ENCODE data around the gene IFITM1. TPM values are rescaled to one million over a fixed set of nuclear protein-coding genes. Genes with fewer than 3 reads are reported as not detected.
"Not testable (repeated sequence)": the region's sequence is repeated elsewhere in the genome, so short reads cannot be mapped to it uniquely, and the experiment has no call there.

The IFITM1 gene
- total and polyA plus RNA-seq, 5 donors: 85.0 to 235 (median 119) TPM

DNA sequence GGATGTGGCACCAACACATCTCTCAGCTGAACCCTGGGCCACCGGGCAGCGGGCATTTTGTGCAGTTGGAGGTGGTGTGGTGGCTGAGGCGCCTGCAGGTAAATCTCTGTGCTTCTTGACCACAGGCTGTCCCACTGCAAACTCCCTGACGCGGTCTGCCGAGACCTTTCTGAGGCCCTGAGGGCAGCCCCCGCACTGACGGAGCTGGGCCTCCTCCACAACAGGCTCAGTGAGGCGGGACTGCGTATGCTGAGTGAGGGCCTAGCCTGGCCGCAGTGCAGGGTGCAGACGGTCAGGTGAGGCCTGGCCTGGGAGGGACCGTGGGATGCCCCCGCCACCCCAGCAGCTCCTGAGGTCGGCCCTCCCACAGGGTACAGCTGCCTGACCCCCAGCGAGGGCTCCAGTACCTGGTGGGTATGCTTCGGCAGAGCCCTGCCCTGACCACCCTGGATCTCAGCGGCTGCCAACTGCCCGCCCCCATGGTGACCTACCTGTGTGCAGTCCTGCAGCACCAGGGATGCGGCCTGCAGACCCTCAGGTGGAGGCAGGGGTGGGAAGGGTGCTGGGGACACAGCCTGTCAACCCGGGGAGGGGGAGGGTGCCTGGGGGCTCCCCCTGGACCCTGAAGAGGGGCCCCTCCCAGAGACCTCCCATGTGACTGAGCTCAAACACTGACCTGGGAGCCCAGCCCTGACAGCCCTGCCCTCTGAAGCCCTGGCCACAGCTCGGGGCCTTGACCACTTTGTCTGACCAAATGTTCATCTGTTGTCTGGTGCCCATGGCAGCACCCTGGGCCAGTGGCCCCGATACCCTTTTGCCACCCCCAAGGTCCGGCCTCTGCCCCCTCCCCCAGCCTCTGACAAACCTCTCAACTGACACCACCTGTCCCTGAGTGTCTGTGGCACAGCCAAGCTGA is 29.5 kb upstream of the IFITM1 start:
- Histone ChIP-seq H3K4me1 (ENCODE audit: control insufficient read depth, insufficient read depth, low read length) (no peaks in the 10 kb centered on the region), H3K27ac (ENCODE audit: low read length) (no peak overlapping the region), H3K9me3 (ENCODE audit: control insufficient read depth, low read length) (no peaks in the 10 kb centered on the region), H3K27me3 (ENCODE audit: control insufficient read depth, insufficient read depth) (no peaks in the 10 kb centered on the region), H3K4me3 (ENCODE audit: low read length) (no peak overlapping the region)
- 84% methylated on average over 24 of the region's 24 CpGs for WGBS
- ATAC-seq: no peak
- intact Hi-C loops (cut with DNase I): no loop called here
- DNase-seq: peak in 2 of 3 donors; percentile 44 to 56

- Histone ChIP-seq H3K27ac (ENCODE audit: low read length) (no peak overlapping the region), H3K9me3 (ENCODE audit: control insufficient read depth, low read length) (no peaks in the 10 kb centered on the region), H3K4me1 (ENCODE audit: control insufficient read depth, insufficient read depth, low read length) (no peaks in the 10 kb centered on the region), H3K4me3 (ENCODE audit: low read length) (no peak overlapping the region), H3K27me3 (ENCODE audit: control insufficient read depth, insufficient read depth) (no peaks in the 10 kb centered on the region)
- WGBS: 82% methylated on average over 29 of the region's 29 CpGs
- ATAC-seq (no peak), DNase-seq (peak in 2 of 3 donors; percentile 42 to 46)
- intact Hi-C loops (cut with DNase I): no loop called here
Observed at GRCh38 chr11:285021-285893, 28.6 kb upstream of the IFITM1 start.

DNA sequence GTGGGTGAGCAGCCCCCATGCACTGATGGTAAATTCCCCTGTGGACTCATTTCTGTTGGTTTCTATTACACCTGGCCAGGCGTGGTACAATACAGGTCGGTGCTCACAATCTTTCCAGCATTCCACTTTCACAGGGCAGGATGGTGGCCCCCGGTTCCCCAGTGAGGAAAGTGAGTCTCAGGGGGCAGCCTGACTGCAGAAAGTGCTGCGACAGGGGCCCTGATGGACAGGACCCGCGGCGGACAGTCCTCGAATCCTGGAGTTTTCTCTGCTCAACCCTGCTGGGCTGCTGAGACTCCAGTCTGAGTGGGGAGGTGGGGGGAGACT is 28.0 kb upstream of the IFITM1 start:
- WGBS: 82% methylated on average over 8 of the region's 8 CpGs
- intact Hi-C loops (cut with DNase I): no loop called here
- Histone ChIP-seq H3K9me3 (ENCODE audit: control insufficient read depth, low read length) (no peaks in the 10 kb centered on the region), H3K4me3 (ENCODE audit: low read length) (no peak overlapping the region), H3K27ac (ENCODE audit: low read length) (no peak overlapping the region), H3K4me1 (ENCODE audit: control insufficient read depth, insufficient read depth, low read length) (no peaks in the 10 kb centered on the region), H3K27me3 (ENCODE audit: control insufficient read depth, insufficient read depth) (no peaks in the 10 kb centered on the region)
- DNase-seq (peak in 1 of 3 donors; percentile 25), ATAC-seq (no peak)

- 82% methylated on average over 27 of the region's 27 CpGs for WGBS
- H3K4me3 ChIP-seq (ENCODE audit: low read length); H3K4me1 ChIP-seq (ENCODE audit: control insufficient read depth, insufficient read depth, low read length); intact Hi-C loops (cut with DNase I); H3K27me3 ChIP-seq (ENCODE audit: control insufficient read depth, insufficient read depth); H3K9me3 ChIP-seq (ENCODE audit: control insufficient read depth, low read length); H3K27ac ChIP-seq (ENCODE audit: low read length); ATAC-seq: not testable (repeated sequence)
- peak; percentile 16 to 53 (median 46) for DNase-seq
Observed at GRCh38 chr11:286977-287820, 26.6 kb upstream of the IFITM1 start.

DNA sequence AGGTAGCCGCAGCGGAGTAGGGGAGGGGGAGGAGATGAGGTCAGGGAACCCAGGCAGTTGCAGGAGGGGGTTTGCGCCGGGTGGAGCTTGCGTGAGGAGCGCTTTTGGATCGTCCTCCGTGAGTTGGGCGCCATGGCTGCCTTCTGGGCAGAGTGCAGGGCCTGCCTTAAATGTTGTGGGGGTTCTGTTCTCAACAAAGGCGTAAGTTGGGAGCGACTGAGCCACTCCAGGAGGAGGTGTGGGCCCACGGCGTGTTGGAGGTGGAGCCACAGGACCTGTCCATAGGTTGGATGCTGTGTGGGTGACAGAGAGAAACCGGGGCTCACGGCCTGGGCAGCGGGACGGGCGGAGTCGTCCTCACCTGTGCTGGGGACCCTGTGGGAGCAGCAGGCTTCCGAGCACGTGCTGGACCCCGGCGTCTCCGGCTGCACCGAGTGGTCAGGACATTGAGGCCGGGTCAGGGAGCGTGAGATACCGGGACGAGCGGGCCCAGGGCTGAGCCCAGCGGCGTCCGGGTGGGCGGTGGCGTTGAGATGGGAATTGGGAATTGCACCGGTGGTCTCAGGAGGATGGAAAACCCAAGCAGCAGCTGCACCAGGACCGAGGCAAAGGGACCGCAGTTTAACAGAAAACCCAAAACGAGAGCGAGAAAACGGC is 25.9 kb upstream of the IFITM1 start:
- WGBS: 24% methylated on average over 41 of the region's 41 CpGs
- H3K4me3 ChIP-seq (ENCODE audit: low read length): peak overlapping the region; percentile 73
- DNase-seq: peak; percentile 15 to 58 (median 55)

GRCh38 chr11:288478-289397 is 25.1 kb upstream of the IFITM1 start, which contains the start of gene PGGHG:
Gene PGGHG, plus strand, starts transcription at chr11:289126. Its CDS starts 691 bp downstream, at chr11:289817.
- Histone ChIP-seq H3K4me1 (ENCODE audit: control insufficient read depth, insufficient read depth, low read length) (no peaks in the 10 kb centered on the region), H3K27me3 (ENCODE audit: control insufficient read depth, insufficient read depth) (no peaks in the 10 kb centered on the region), H3K9me3 (ENCODE audit: control insufficient read depth, low read length) (no peaks in the 10 kb centered on the region), H3K27ac (ENCODE audit: low read length) (no peak within 1 kb of the TSS), H3K4me3 (ENCODE audit: low read length) (peak within 1 kb of the TSS; percentile 73)
- WGBS: 1% methylated on average over 111 of the region's 112 CpGs
- intact Hi-C loops (cut with DNase I): no loop called here
- DNase-seq: peak; percentile 87 to 95 (median 94)
- peak; percentile 84 to 90 for ATAC-seq

More for the DNA sequence above, 25.9 kb upstream of the IFITM1 start:
- no peaks in the 10 kb centered on the region for H3K9me3 ChIP-seq (ENCODE audit: control insufficient read depth, low read length)
- H3K4me1 ChIP-seq (ENCODE audit: control insufficient read depth, insufficient read depth, low read length): no peaks in the 10 kb centered on the region
- H3K27me3 ChIP-seq (ENCODE audit: control insufficient read depth, insufficient read depth): no peaks in the 10 kb centered on the region
- no peak for ATAC-seq
- intact Hi-C loops (cut with DNase I): no loop called here
- H3K27ac ChIP-seq (ENCODE audit: low read length): no peak overlapping the region

GRCh38 chr11:289398-289711 is 24.5 kb upstream of the IFITM1 start:
- Histone ChIP-seq H3K27me3 (ENCODE audit: control insufficient read depth, insufficient read depth) (no peaks in the 10 kb centered on the region), H3K27ac (ENCODE audit: low read length) (no peak overlapping the region), H3K4me1 (ENCODE audit: control insufficient read depth, insufficient read depth, low read length) (no peaks in the 10 kb centered on the region), H3K4me3 (ENCODE audit: low read length) (peak overlapping the region; percentile 73), H3K9me3 (ENCODE audit: control insufficient read depth, low read length) (no peaks in the 10 kb centered on the region)
- intact Hi-C loops (cut with DNase I): no loop called here
- DNase-seq (no peak), ATAC-seq (peak in 1 of 2 donors; percentile 6)
- WGBS: 22% methylated on average over 14 of the region's 14 CpGs

- Histone ChIP-seq H3K27me3 (ENCODE audit: control insufficient read depth, insufficient read depth) (no peaks in the 10 kb centered on the region), H3K27ac (ENCODE audit: low read length) (no peak overlapping the region), H3K9me3 (ENCODE audit: control insufficient read depth, low read length) (no peaks in the 10 kb centered on the region), H3K4me3 (ENCODE audit: low read length) (peak overlapping the region; percentile 73), H3K4me1 (ENCODE audit: control insufficient read depth, insufficient read depth, low read length) (no peaks in the 10 kb centered on the region)
- WGBS: 88% methylated on average over 48 of the region's 48 CpGs
- DNase-seq (peak in 2 of 3 donors; percentile 58 to 65), ATAC-seq (no peak)
- intact Hi-C loops (cut with DNase I): no loop called here
Observed at GRCh38 chr11:289712-290620, 23.9 kb upstream of the IFITM1 start.

All from right cardiac atrium (tissue), 5 donors.